BLaER1 treated with 17β-estradiol and CSF1 and Interleukin-3, amounts not matched to agents 10 nM and 100 nM (cell line): ENCODE data around the gene SMIM10L2A.
"Not testable (repeated sequence)": the region's sequence is repeated elsewhere in the genome, so short reads cannot be mapped to it uniquely, and the experiment has no call there.

Experiments used
- H3K27ac ChIP-seq, 11 experiments: shearing (Covaris generic); formaldehyde crosslinking; 2 replicates each; pipeline ENCODE4 v1.8.1; 2022
- H3K27me3 ChIP-seq, 11 experiments: shearing (Covaris generic); formaldehyde crosslinking; 2 replicates each; pipeline ENCODE4 v1.8.1; 2022
- H3K36me3 ChIP-seq, 11 experiments: shearing (Covaris generic); formaldehyde crosslinking; 2 replicates each; pipeline ENCODE4 v1.8.1; 2022
- H3K4me1 ChIP-seq, 10 experiments: shearing (Covaris generic); formaldehyde crosslinking; 2 replicates each; pipeline ENCODE4 v1.8.1; 2022
- H3K4me2 ChIP-seq, 11 experiments: shearing (Covaris generic); formaldehyde crosslinking; 2 replicates each; pipeline ENCODE4 v1.8.1; 2022
- H3K4me3 ChIP-seq, 10 experiments: shearing (Covaris generic); formaldehyde crosslinking; 2 replicates each; pipeline ENCODE4 v1.8.1; 2022
- H3K9ac ChIP-seq, 11 experiments: shearing (Covaris generic); formaldehyde crosslinking; 2 replicates each; pipeline ENCODE4 v1.8.1; 2022
- H3K9me3 ChIP-seq, 11 experiments: shearing (Covaris generic); formaldehyde crosslinking; replicated peaks in 1 of 11; 2 replicates each; pipeline ENCODE4 v1.8.1; 2022
- H4K20me1 ChIP-seq, 11 experiments: shearing (Covaris generic); formaldehyde crosslinking; 2 replicates each; pipeline ENCODE4 v1.8.1; 2022
- Cebpa-rat ChIP-seq, 11 experiments: shearing (Covaris generic); IDR thresholded peaks; 2 replicates each; pipeline ENCODE4 v1.8.1; 2022

The SMIM10L2A gene

GRCh38 chrX:135410861-135411627 lies 10.7 kb upstream of the SMIM10L2A start:
- Histone ChIP-seq H4K20me1 (no peaks in the 10 kb centered on the region), H3K9me3 (peaks cover 10 to 25% (median 16%) of the 10 kb centered on the region in 11 experiments; a peak in 20 of 22 replicates), H3K4me1 (no peaks in the 10 kb centered on the region), H3K27ac (no peak overlapping the region), H3K9ac (no peak overlapping the region), H3K4me2 (no peak overlapping the region), H3K4me3 (no peak overlapping the region), H3K27me3 (peaks cover 67 to 90% (median 78%) of the 10 kb centered on the region in 11 experiments), H3K36me3 (no peaks in the 10 kb centered on the region)
- TF ChIP-seq Cebpa-rat (IDR thresholded peaks at IDR 0.05), result no peak

GRCh38 chrX:135411893-135412292 lies 9.9 kb upstream of the SMIM10L2A start:
- Histone ChIP-seq H3K27me3 (peaks cover 73 to 92% (median 82%) of the 10 kb centered on the region in 11 experiments), H4K20me1 (no peaks in the 10 kb centered on the region), H3K9ac (no peak overlapping the region), H3K4me3 (no peak overlapping the region), H3K4me2 (no peak overlapping the region), H3K27ac (no peak overlapping the region), H3K4me1 (no peaks in the 10 kb centered on the region), H3K9me3 (peaks cover 10 to 25% (median 16%) of the 10 kb centered on the region in 11 experiments; a peak in 20 of 22 replicates), H3K36me3 (no peaks in the 10 kb centered on the region)
- no peak for TF ChIP-seq Cebpa-rat (IDR thresholded peaks at IDR 0.05)

- Histone ChIP-seq H3K9me3 (peaks cover 10 to 24% (median 16%) of the 10 kb centered on the region in 11 experiments; a peak in 20 of 22 replicates), H4K20me1 (no peaks in the 10 kb centered on the region), H3K4me2 (no peak overlapping the region), H3K4me1 (0 out of 20 replicates have a peak, but pooled peaks cover 0 to 3% (median 0%) of the 10 kb centered on the region in 10 experiments), H3K27me3 (peaks cover 55 to 89% (median 69%) of the 10 kb centered on the region in 11 experiments), H3K36me3 (no peaks in the 10 kb centered on the region), H3K9ac (no peak overlapping the region), H3K4me3 (no peak overlapping the region), H3K27ac (no peak overlapping the region)
- no peak for TF ChIP-seq Cebpa-rat (IDR thresholded peaks at IDR 0.05)
Observed at GRCh38 chrX:135416546-135416945, 5.2 kb upstream of the SMIM10L2A start.

- peaks cover 46 to 92% (median 73%) of the 10 kb centered on the region in 11 experiments for H3K27me3 ChIP-seq
- H3K4me3 ChIP-seq, result no peak overlapping the region
- H3K4me2 ChIP-seq, result peak overlapping the region in 4 of 11 experiments; percentile 51 to 64 (median 59); a peak in 4 of 22 replicates
- peaks cover 0 to 7% (median 0%) of the 10 kb centered on the region in 11 experiments; a peak in 3 of 22 replicates for H3K9me3 ChIP-seq
- no peak overlapping the region for H3K27ac ChIP-seq
- peaks cover 0 to 15% (median 13%) of the 10 kb centered on the region in 10 experiments; a peak in 16 of 20 replicates for H3K4me1 ChIP-seq
- TF ChIP-seq Cebpa-rat (IDR thresholded peaks at IDR 0.05), result no peak
- H4K20me1 ChIP-seq, result peaks cover 0 to 13% (median 0%) of the 10 kb centered on the region in 11 experiments; a peak in 5 of 22 replicates
- H3K36me3 ChIP-seq, result no peaks in the 10 kb centered on the region
- H3K9ac ChIP-seq, result no peak overlapping the region
Observed at GRCh38 chrX:135420831-135421230, 913 bp upstream of the SMIM10L2A start.

GRCh38 chrX:135421537-135421931 lies 210 bp upstream of the SMIM10L2A start:
- Histone ChIP-seq H3K4me1 (peaks cover 0 to 22% (median 20%) of the 10 kb centered on the region in 10 experiments; a peak in 16 of 20 replicates), H3K27ac (no peak overlapping the region), H3K36me3 (no peaks in the 10 kb centered on the region), H3K4me3 (peak overlapping the region; percentile 54 to 71 (median 62); a peak in 16 of 20 replicates), H3K9ac (no peak overlapping the region), H3K4me2 (peak overlapping the region; percentile 13 to 64 (median 46); a peak in 17 of 22 replicates), H4K20me1 (peaks cover 0 to 13% (median 0%) of the 10 kb centered on the region in 11 experiments; a peak in 5 of 22 replicates), H3K9me3 (peaks cover 0 to 7% (median 0%) of the 10 kb centered on the region in 11 experiments; a peak in 3 of 22 replicates), H3K27me3 (peaks cover 48 to 92% (median 73%) of the 10 kb centered on the region in 11 experiments)
- TF ChIP-seq Cebpa-rat (IDR thresholded peaks at IDR 0.05), result no peak

- Histone ChIP-seq H4K20me1 (peaks cover 0 to 13% (median 0%) of the 10 kb centered on the region in 11 experiments; a peak in 5 of 22 replicates), H3K4me2 (peak overlapping the region in 9 of 11 experiments; percentile 61 to 82 (median 75); a peak in 17 of 22 replicates), H3K4me3 (peak overlapping the region in 3 of 10 experiments; percentile 58 to 63 (median 61); a peak in 6 of 20 replicates)
Observed at GRCh38 chrX:135422810-135423168, 1.0 kb downstream of the SMIM10L2A start.

GRCh38 chrX:135423173-135423864 lies 1.6 kb downstream of the SMIM10L2A start:
- not testable (repeated sequence) for H3K9ac ChIP-seq

More at GRCh38 chrX:135422810-135423168, 1.0 kb downstream of the SMIM10L2A start:
- Histone ChIP-seq H3K27me3 (peaks cover 50 to 95% (median 74%) of the 10 kb centered on the region in 11 experiments), H3K4me1 (peaks cover 0 to 32% (median 29%) of the 10 kb centered on the region in 10 experiments; a peak in 16 of 20 replicates), H3K9ac (peak overlapping the region in 1 of 11 experiments; percentile 35; a peak in 2 of 22 replicates)
- not testable (repeated sequence) for H3K9me3 ChIP-seq, H3K27ac ChIP-seq, H3K36me3 ChIP-seq

GRCh38 chrX:135424469-135424868 lies 2.7 kb downstream of the SMIM10L2A start:
- H4K20me1 ChIP-seq, result peaks cover 0 to 13% (median 0%) of the 10 kb centered on the region in 11 experiments; a peak in 6 of 22 replicates
- no peak for TF ChIP-seq Cebpa-rat (IDR thresholded peaks at IDR 0.05)

More at GRCh38 chrX:135423173-135423864, 1.6 kb downstream of the SMIM10L2A start:
- not testable (repeated sequence) for H3K4me3 ChIP-seq, H3K9me3 ChIP-seq, H3K27ac ChIP-seq, H3K36me3 ChIP-seq
- peak overlapping the region in 4 of 11 experiments; percentile 12 to 61 (median 16); a peak in 3 of 22 replicates for H3K4me2 ChIP-seq
- peaks cover 0 to 13% (median 0%) of the 10 kb centered on the region in 11 experiments; a peak in 5 of 22 replicates for H4K20me1 ChIP-seq
- peaks cover 50 to 95% (median 74%) of the 10 kb centered on the region in 11 experiments for H3K27me3 ChIP-seq
- peaks cover 0 to 32% (median 29%) of the 10 kb centered on the region in 10 experiments; a peak in 16 of 20 replicates for H3K4me1 ChIP-seq

More at GRCh38 chrX:135424469-135424868, 2.7 kb downstream of the SMIM10L2A start:
- Histone ChIP-seq H3K27ac (no peak overlapping the region), H3K4me3 (no peak overlapping the region), H3K36me3 (no peaks in the 10 kb centered on the region), H3K27me3 (peaks cover 54 to 95% (median 75%) of the 10 kb centered on the region in 11 experiments), H3K9me3 (peaks cover 0 to 7% (median 0%) of the 10 kb centered on the region in 11 experiments; a peak in 3 of 22 replicates), H3K9ac (no peak overlapping the region), H3K4me2 (peak overlapping the region in 2 of 11 experiments; percentile 54; a peak in 2 of 22 replicates), H3K4me1 (peaks cover 0 to 32% (median 29%) of the 10 kb centered on the region in 10 experiments; a peak in 16 of 20 replicates)
